ENCODE data around the gene HSD3B7.
"Not testable (repeated sequence)": the region's sequence is repeated elsewhere in the genome, so short reads cannot be mapped to it uniquely, and the experiment has no call there.

HSD3B7 gene

DNA sequence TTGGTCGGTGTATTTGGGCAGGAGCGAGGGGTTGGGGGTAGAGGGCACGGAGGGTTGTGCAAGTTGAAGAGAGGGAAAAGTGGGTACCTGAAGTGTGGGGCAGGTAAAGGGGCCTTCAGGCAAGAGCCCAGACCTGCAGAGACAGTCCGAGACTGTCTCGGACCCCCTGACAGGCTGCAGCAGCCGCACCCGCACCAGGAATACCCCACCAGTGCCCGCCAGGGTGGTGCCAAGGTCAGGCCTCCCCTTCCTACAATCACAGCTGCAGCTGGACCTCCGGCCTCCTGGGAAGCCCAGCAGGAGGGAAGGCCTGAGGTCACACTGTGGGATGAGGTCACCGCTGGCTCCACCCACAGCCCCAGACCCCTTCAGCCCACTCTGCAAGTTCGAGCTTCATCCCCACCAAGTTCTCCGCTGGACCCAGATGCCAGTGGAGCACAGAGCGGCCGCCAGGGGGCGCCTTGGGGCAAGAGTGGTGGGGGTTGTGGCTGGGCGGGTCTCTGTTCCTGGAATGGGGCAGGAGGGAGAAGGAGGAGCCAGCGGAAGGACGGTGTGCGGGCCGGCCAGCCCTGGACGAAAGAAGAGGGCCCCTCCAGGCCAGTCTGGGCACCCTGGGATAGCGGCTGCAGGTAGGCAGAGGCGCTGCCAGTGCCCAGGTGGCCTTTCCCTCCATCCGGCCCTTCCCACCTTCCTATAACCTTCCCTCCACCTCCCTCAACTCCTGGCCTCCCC is at the start of gene HSD3B7:
Gene HSD3B7 (plus strand): TSS at position 539 of the 732 bp plus-strand sequence. CDS start 452 bp downstream, outside the sequence.
- DNase-seq (ENCODE audit: low spot score) = peak; percentile 97

DNA sequence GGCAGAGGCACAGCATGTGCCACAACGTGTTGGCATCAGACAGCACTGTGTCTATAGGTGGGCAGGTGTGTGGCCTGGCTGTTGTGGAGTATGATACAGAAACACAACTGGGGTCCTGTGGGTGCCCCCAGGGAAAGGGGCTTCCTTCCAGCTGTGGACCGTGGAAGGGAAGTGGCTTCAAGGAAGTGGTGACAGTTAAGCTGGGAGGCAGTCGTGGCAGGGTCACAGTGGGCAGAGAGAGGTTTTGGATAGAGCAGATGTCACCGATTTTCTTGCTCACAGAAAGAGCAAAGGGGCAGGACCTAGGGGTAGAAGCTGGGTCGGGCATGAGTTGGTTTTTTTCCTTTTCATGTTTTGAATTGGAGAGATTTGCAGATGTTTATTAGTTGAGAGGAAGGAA is 47.3 kb upstream of the HSD3B7 start:
- DNase-seq (ENCODE audit: low spot score) = no peak

- not testable (repeated sequence) for DNase-seq (ENCODE audit: low spot score)
These were observed 45.4 kb upstream of the HSD3B7 start for GRCh38 chr16:30939571-30939970.

DNA sequence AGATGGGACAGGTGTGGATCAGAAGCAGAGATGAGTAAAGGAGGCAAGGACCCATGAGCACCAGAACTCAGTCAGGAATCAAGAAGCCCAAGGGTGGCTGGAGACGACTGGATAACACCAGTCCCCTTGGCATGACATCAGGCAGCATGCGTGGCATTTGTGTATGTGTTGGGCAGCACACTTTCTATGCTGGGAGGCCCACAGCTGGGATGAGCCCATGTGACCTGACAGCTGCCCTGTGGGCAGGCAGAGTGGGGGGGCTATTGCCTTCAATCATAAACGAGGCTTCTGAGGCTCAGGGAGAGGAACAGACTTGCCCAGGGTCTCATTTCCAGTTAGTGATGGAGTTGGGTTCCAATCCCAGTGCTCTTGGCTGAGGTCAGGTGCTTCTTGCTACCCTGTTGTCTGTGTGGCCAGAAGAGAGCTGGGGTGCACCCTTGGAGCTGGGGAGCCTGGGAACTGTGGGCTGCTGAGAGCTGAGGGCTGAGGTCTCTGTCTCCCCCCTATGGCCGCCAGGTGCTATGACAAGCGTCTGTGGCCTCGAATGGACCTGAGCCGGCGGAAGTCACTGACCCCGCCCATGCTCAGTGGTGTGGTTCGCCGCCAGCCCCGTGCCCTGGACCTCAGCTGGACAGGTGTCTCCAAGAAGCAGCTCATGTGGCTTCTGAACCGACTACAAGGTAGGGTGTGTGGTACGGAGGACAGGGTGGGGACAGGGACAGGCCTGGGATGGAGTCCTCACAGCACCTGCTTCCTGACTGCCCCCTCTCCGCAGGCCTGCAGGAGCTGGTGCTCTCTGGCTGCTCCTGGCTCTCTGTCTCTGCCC is 43.2 kb upstream of the HSD3B7 start:
- DNase-seq (ENCODE audit: low spot score) = peak; percentile 89

DNA sequence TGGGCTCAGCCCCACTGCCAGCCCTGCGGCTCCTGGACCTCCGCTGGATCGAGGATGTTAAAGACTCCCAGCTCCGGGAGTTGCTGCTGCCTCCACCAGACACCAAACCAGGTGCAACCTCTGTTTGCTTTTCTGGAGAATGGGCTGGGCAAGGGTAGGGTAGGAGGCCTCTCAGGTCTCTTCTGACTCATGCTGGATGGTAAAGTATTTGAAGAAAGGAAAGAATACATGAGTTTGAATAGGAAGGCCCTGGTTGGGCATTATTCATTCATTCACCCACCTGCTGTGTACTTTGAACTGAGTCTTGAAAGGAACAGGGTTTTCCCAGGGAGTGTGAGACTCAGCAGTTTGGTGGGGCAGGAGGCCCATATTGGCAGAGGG is 42.6 kb upstream of the HSD3B7 start:
- DNase-seq (ENCODE audit: low spot score) = no peak

- no peak for DNase-seq (ENCODE audit: low spot score)
These were observed 40.7 kb upstream of the HSD3B7 start for GRCh38 chr16:30944352-30944751.

- no peak for DNase-seq (ENCODE audit: low spot score)
These were observed 38.1 kb upstream of the HSD3B7 start for GRCh38 chr16:30946671-30947540.

DNA sequence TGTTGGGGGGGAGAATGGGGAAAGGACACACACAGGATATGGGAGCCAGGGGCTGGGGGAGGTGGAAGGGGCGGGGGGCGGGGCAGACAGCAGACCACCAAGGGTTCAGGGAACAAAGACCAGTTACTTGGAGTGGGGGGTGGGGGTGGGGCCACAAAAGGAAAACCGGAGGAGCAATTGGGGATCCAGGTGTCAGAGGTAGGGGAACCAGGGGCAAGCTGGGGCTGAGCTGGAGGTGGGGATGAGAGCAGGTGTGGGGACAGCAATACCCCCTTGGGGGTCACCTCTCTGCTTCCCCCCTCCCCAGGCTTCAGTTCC is 37.5 kb upstream of the HSD3B7 start:
- no peak for DNase-seq (ENCODE audit: low spot score)

- peak; percentile 94 for DNase-seq (ENCODE audit: low spot score)
These were observed 36.9 kb upstream of the HSD3B7 start for GRCh38 chr16:30947859-30948666.

GRCh38 chr16:30948667-30949649 is 36.0 kb upstream of the HSD3B7 start, which contains the start of gene ORAI3:
TSS of gene ORAI3 (plus strand) at chr16:30949068. CDS start at chr16:30949290, 222 bp downstream.
- peak; percentile 83 for DNase-seq (ENCODE audit: low spot score)

GRCh38 chr16:30949650-30950515 is 35.1 kb upstream of the HSD3B7 start:
- peak; percentile 81 for DNase-seq (ENCODE audit: low spot score)

DNA sequence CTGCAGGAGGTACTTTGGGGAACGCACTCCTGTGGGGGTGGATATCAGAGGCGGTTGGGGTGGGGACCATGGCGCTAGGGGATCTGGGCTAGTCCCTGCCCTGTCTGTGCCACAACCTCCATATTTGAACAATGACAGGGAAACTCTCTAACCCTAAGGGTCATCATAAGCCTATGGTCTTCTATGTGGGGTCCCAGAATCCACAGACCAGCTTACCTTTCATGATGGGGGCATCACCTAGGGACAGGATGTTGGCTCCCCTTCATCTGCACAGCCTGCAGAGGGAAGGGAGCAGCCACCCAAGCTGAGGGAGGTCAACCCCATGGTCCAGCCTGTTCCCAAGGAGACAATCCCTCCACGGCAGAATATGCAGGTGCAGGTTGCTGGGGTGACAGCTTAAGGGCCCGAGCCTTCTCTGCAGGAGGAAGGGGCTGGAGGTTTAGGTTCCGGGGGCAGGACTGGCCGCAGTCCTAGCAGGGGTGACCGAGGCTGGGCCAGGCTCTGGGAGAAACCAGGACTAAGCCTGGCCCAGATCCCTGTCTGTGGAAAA is 34.4 kb upstream of the HSD3B7 start:
- DNase-seq (ENCODE audit: low spot score) = no peak

DNA sequence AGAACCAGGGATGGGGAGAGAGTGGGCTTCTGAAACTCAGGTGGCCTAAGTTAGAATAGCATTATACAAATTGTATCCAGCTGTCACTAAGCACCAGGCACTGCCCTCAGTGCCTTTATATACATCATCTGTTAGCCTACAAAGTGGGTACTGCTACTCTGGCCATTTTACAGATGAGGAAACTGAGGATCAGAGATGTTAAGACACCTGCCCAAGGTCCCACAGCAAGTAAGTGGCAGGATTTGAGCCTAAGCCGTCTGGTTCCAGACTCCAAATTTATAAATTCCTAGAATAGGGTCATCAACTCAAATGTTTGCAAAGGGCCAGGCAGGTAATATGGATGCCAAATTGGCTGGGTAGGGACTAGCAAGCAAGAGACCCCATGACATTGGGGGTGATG is 33.8 kb upstream of the HSD3B7 start:
- no peak for DNase-seq (ENCODE audit: low spot score)

DNA sequence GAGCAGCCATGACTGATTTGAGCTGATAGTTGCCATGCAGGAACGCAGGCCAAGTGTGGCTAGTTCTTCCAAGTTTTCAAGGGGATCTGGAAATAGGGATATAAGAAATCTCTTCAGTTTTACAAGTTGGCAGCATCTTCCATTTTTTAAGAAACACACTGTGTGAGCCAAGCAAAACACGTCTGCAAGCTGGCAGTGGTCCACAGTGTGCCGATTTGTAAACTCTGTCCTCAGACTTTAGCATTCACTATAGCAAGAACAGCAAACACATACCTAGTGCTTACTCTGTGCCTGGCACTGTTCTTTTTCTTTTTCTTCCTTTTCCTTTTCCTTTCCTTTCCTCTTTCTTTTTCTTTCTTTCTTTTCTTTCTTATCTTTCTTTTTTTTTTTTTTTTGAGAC is 33.3 kb upstream of the HSD3B7 start:
- no peak for DNase-seq (ENCODE audit: low spot score)

GRCh38 chr16:30953111-30953510 is 31.9 kb upstream of the HSD3B7 start:
- DNase-seq (ENCODE audit: low spot score) = no peak

GRCh38 chr16:30953511-30954124 is 31.4 kb upstream of the HSD3B7 start:
- peak; percentile 59 for DNase-seq (ENCODE audit: low spot score)

- no peak for DNase-seq (ENCODE audit: low spot score)
These were observed 30.0 kb upstream of the HSD3B7 start for GRCh38 chr16:30954993-30955392.

GRCh38 chr16:30956601-30957455 is 28.2 kb upstream of the HSD3B7 start:
- DNase-seq (ENCODE audit: low spot score) = peak; percentile 93

Measured in GM03348 (cell line).